NCI-H1105 (cell line): ENCODE results near the gene PDSS2.
"Not testable (repeated sequence)": the region's sequence is repeated elsewhere in the genome, so short reads cannot be mapped to it uniquely, and the experiment has no call there.

ENCODE experiments used
- DNase-seq: peaks from one replicate; lab custom pipeline; 2025; lab: John Stamatoyannopoulos, UW

PDSS2 gene

DNA sequence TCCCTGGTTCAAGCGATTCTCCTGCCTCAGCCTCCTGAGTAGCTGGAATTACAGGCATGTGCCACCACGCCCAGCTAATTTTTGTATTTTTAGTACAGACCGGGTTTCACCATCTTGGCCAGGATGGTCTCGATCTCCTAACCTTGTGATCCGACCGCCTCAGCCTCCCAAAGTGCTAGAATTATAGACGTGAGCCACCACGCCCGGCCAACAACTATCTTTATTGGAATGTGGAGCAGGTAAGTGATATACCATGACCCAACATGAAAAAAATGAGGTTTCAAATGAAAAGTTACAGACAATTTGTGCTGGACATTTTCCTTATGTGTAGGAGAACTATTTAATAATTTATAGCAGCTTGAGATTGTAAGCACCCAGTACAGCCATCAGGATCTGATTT lies 340.8 kb downstream of the PDSS2 start:
- not testable (repeated sequence) for DNase-seq

DNA sequence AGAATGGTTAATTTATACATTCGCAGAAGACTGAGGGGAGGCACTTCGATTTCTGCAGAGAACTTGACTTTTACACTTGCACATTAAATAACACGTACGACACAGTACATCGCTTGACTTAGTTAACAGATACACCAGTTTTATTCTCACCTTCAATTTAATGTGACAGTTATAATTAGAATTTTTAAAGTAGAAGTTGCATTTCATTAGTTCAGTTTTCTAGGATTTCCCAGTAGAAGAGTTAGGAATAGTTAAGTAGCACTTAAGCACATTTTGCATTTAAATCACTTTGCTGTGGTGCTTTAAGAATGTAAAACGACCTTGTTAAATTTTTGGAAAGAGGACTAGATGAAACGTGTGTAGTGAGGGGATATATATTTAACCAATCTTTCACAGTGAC lies 342.4 kb downstream of the PDSS2 start:
- no peak for DNase-seq

DNA sequence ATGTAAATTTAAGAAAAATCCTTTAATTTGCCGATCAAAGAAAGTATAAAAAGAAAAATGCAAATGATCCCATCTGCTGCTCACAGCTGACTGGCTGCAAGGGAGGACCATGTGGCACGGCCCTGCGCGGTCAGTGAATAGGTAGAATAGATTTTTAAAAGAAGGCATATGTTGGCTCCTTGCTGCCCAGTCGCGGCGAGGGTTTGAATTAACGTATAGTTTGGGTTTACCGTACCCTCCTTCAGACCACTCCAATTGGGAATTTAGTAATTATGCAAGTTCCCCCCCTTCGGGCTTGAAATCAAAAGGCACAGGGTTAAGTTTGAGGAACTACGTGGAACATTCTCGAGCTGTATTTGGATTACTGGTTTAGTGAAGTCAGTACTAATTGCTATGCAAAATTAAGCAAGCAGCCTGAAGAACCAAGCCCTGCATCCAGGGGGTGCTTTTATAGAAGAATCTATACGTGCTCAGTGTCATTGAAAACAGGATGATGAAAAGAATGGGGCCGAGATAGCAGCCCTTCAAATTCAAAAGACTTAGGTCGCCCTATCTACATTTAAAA lies 343.0 kb downstream of the PDSS2 start:
- DNase-seq: no peak

DNA sequence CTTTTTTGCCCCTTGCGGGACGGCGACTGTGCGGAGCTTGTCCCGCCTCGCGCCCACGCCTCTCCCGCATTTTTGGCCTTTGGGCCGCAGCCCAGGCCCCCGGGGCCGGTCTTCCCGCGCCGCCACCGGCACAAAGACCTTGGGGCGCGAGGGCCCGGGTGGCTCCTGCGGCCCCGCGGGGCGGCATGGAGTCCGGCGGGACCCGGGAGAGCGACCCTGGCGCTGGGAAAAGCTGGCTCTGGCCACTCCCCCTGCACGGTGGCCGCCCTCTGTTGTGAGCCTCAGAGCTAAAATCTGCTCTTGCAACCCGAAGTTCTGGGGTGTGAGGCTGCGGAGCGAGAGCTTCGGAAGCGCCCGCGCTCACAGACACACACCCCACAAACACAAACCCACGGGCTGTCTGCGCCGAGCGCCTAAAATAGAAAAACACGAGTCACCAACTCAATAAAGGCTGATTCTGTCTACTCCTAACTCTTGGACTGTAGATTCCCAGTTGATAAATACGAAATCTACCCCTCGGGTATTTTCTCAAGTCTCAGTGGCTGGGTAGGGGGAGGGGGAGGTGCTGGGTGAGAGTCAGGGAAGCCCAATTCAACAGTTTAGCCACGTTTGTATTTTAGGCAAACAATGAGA lies 343.6 kb downstream of the PDSS2 start:
- peak; percentile 71 for DNase-seq

DNA sequence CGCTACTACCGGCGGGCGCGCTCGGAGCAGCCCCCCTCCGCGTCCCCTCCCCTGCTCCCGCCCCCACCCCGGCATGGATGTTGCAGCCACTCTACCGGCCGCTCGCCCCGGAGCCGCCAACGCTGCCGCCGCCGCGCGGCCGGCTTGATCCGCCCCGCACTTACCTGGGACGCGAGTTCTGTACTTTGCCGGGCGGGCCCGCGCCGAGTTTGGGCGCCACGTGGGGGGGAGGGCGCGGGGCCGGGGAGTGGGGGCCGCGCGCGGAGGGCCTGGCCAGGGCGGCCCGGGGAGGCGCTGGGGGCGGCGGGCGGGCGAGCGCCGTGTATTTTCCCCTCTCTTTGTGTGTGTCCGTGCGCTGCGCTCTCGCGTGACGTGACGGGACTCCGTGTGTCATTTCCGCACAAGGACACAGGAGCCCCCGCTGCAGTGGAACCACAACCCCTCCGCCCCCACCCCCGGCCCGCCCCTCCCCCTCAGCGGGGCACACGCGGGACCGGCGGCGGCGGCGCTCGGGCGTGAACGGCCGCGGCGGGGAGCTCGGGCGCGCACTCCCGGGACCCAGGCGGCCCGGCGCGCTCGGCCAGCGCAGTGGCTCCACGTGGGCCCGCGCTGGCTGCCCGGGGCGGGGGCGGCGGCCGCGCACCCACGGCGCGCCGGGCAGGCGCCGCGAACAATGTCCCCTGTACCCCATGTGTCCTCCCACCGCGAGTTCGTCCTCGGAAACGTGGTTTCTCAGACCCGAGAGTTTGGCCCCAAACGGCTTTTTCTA lies 344.3 kb downstream of the PDSS2 start, which contains the start of gene BEND3:
Gene BEND3 (minus strand): TSS at position 590 of the 769 bp plus-strand sequence. CDS start 16,230 bp downstream, outside the sequence.
- peak; percentile 44 for DNase-seq

DNA sequence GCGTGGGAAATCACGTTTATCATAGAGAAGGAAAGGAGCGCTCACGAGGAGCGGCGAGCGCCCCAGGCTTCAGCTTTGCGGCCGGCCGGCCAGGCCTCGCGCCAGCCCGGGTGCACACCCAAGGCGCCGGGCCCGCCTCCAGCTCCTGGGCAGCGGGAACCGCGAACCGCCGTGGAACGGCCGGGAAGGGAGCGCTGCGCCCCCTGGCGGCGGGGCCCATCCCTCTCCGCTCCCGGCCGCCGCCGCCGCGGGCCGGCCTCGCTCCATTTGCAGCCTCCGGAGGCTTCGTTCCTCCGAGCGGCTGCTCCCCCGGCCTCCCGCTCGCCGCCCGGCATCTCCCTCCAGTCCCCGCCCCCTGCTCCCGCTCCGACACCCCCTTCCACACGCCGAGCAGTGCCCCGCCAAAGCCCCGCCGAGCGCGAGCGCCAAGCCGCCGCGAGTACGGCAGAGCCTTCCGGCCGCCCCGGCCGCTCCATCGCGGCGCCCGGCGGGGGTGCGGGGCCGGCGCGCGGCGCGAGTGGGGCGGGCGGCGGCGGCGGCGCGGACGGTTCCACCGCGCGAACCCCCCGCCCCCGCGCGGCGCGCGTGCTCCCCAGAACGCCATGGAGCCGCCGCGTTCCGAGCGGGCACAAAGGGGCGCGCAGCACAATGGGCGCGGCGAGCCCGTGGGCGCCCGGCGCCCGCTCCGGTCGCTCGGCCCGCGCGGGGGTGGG lies 345.0 kb downstream of the PDSS2 start:
- peak; percentile 84 for DNase-seq

DNA sequence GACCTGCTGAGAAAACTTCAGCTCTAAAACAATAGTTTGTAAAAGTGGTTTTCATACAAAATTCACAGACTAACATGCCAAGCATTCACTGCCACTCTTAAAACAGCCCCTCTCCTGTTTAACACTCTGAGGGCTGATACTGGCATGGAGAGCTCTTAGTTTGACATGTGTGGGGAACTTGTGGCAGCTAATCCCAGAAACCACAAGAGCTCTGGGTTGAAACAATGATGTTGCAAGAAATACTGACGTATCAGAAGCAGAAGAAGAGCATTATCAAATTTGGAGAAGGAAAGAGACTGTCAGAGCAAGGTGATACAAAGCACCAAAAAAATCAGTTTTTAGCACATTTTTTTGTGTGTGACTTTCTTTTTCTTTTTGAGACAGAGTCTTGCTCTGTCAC lies 349.2 kb downstream of the PDSS2 start:
- no peak for DNase-seq

DNA sequence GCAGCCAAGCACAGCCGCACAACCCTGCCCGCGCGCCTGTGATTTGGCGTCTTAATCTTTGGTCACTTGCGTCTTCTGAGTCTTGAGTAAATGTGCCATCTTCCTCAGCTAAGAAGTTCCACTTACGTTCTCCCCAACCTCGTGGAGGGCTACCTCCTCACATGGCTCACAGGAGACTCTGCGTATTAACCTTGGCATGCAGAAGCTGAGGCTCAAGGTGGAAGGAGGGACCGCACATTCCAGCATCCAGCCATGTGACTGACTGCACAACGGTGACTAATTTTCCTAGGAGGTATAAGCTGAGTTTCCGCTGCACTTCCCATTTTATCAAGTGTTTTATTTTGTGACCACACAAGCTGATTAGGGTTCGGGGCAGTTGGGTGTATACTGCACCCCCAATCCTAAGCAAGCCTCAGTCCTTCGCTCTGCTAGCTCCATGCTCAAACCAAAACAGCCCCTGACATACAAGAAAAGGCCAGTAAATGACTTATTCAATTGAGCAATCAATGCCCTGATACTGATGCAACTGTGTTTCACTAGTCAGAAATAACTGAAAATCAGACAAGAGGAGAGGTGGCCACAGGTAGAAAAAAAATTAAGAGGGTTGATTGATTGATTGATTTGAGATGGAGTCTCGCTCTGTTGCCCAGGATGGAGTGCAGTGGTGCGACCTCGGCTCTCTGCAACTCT lies 351.0 kb downstream of the PDSS2 start:
- no peak for DNase-seq

DNA sequence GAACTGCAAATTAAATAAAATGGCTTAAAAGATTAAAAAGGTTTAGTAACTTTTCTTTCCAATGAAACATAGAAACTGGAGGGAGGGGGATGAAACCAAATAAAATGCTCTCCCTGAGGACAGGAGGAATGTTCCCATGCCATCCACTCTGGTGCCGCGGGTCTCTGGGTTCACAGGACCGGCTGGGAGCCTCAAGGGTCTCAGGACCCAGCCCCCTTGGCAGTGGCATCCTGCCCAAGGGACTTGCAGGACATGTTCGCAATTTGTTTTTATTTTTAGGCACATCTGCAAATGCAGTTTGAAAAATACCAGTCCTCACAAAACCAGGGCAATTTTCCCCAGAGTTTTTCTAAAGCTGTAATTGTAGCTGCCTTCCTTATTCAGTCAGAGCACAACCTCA lies 351.6 kb downstream of the PDSS2 start:
- DNase-seq: no peak

DNA sequence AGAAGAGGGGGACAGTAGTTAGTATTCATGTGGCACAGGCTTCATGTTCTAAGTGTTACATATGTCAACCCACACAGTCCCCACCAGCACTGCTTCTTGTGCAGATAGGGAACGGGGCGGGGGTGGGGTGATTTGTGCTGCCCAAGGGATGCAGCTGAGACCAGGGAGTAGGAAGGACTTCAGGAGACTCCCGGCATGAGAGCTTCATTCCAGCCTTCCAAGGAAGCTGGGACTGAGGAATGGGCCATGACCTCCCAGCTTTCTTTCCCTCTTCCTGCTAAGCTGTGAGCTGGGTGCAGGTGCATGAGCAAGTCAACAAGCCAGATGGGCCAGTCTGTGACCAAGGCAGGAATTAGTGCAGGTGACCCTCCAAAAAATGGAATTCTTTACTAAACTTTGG lies 353.2 kb downstream of the PDSS2 start:
- no peak for DNase-seq

DNA sequence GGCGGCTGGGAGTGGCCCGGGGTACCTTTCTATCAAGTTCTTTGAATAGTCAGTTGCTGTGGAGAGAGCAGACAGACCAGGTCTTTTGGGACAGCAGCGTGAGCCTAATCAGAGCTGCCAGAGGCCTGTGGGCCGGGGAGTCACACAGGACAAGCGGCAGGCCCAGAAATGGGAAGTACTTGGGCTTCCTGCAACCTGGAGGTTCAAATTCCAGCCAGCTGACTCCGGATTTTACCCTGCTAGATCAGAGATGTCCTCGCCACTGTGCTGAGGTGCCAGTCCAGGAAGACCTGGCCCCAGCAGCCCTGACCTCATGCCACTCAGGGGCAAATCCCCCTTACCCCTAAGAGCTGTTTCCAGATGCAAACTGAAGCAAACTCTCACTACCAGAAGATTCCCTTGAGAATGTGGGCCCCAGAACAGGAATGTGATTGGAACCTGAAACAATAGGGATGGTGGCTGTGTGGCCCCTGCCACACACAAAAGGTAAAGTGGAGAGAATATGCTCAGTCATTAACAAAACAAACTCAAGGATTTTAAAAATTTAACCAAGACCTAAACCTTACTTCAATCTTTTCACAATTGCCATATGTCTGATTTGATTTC lies 353.8 kb downstream of the PDSS2 start:
- no peak for DNase-seq

DNA sequence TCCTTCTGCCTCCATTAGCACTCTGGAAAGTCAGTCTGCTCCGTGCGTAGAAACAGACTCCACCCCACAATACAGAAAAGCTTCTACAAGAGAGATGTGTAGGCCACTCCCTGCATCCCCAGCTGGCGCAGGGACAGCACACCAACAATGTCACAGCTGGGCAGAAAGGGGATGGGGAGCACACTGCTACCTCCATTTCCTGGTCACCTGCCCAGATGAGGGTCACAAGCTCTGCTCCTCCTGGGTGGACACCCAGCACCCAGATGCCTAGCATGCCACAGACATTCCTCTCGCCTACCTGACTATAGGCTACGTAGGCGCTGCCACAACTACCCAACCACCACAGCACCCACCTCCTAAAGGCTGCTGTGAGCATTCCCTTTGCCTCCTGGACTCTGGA lies 356.3 kb downstream of the PDSS2 start:
- no peak for DNase-seq
